ENCODE results near the gene ADAM19. TPM values are rescaled to one million over a fixed set of nuclear protein-coding genes. Genes with fewer than 3 reads are reported as not detected.

Gene ADAM19
- polyA plus RNA-seq, 1 donor from 2014 or later, result 9.9 TPM

DNA sequence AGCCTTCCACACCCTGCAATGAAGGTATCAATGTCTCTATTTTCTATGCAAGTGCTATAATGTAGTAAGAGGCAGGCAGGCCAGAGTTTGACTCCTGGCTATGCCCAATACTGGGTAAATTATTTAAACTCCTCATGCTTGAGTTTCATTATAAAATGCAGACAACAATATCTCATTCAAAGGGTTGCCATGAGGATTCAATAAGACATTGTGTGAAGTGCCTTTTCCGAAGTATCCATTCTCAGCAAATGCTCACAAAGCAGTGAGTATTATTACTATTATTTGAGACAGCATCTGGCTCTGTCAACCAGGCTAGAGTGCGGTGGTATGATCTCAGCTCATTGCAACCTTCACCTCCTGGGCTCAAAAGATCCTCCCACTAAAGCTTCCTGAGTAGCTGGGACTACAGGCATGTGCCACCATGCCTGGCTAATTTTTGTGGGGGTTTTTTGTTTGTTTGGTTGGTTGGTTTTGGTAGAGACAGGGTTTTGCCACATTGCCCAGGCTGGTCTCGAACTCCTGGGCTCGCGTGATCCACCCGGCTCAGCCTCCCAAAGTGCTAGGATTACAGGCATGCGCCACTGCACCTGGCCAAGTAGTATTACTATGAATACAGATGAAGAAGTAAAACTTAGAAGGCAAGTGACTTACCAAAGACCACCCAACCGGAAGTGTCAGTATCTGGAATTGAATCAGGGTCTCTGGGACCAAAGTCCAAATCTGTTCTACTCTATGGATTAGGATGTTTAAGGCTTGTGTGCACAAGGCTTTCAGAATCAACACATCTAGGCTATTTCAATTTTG lies 18.8 kb downstream of the ADAM19 start:
- TF ChIP-seq EZH2 (IDR thresholded peaks at IDR 0.05; ENCODE audit: borderline replicate concordance, insufficient read depth, low read length, poor library complexity, severe bottlenecking), result no peak
- no peak for TF ChIP-seq TAF1 (IDR thresholded peaks at IDR 0.05; ENCODE audit: low read depth)
- Histone ChIP-seq H2AFZ (ENCODE audit: low read depth, low read length) (no peak overlapping the region), H3K9me3 (ENCODE audit: low read length) (no peaks in the 10 kb centered on the region), H4K20me1 (ENCODE audit: insufficient read depth) (no peaks in the 10 kb centered on the region), H3K27me3 (ENCODE audit: insufficient read depth, low read depth, low read length) (no peaks in the 10 kb centered on the region), H3K36me3 (ENCODE audit: insufficient read depth, low read length) (no peaks in the 10 kb centered on the region), H3K27ac (ENCODE audit: low read length) (no peak overlapping the region), H3K4me3 (ENCODE audit: low read length) (no peak overlapping the region), H3K9ac (ENCODE audit: low read length) (no peak overlapping the region), H3K79me2 (replicated peaks; ENCODE audit: insufficient read depth, low read length) (no peaks in the 10 kb centered on the region), H3K4me2 (ENCODE audit: low read length) (no peak overlapping the region), H3K9me2 (ENCODE audit: insufficient read depth, low read length) (no peaks in the 10 kb centered on the region), H3F3A (ENCODE audit: insufficient read depth, low read length, poor library complexity, severe bottlenecking) (no peaks in the 10 kb centered on the region)

DNA sequence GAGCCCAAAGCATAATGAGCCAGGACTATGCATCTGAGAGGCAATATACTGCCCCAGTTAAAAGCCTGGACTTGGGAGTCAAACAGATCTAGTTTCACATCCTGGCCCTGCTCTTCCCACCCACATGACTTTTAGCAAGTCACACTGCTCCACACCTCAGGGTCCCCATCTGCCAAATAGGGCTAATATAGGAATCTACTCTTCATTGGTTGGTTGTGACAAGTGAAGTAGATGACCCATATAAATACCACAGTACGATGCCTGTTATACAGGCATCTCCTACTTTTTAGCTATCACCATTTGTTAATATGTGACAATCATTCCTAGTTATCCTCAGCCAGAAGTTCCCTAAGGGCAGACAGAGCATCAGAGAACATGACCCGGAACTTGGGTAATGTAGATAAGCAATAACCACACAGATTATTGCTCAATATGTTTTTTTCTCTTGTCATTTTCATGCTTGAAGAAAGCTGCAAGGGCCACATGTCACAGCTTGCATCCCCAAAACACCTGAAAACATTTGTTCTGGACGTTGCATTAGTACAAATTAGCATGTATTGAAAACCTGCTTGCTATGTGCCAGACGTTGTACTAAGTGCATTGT lies 20.4 kb downstream of the ADAM19 start:
- Histone ChIP-seq H3K79me2 (replicated peaks; ENCODE audit: insufficient read depth, low read length) (no peaks in the 10 kb centered on the region), H3K4me3 (ENCODE audit: low read length) (no peak overlapping the region), H4K20me1 (ENCODE audit: insufficient read depth) (no peaks in the 10 kb centered on the region), H3K36me3 (ENCODE audit: insufficient read depth, low read length) (no peaks in the 10 kb centered on the region), H2AFZ (ENCODE audit: low read depth, low read length) (no peak overlapping the region), H3F3A (ENCODE audit: insufficient read depth, low read length, poor library complexity, severe bottlenecking) (no peaks in the 10 kb centered on the region), H3K4me2 (ENCODE audit: low read length) (no peak overlapping the region), H3K9ac (ENCODE audit: low read length) (no peak overlapping the region), H3K9me3 (ENCODE audit: low read length) (no peaks in the 10 kb centered on the region), H3K27ac (ENCODE audit: low read length) (no peak overlapping the region), H3K27me3 (ENCODE audit: insufficient read depth, low read depth, low read length) (no peaks in the 10 kb centered on the region), H3K9me2 (ENCODE audit: insufficient read depth, low read length) (no peaks in the 10 kb centered on the region)
- no peak for TF ChIP-seq MXI1 (conservative IDR thresholded peaks at IDR 0.05; ENCODE audit: poor library complexity, severe bottlenecking)
- no peak for TF ChIP-seq RAD21 (conservative IDR thresholded peaks at IDR 0.05)
- TF ChIP-seq, protein P1, sequence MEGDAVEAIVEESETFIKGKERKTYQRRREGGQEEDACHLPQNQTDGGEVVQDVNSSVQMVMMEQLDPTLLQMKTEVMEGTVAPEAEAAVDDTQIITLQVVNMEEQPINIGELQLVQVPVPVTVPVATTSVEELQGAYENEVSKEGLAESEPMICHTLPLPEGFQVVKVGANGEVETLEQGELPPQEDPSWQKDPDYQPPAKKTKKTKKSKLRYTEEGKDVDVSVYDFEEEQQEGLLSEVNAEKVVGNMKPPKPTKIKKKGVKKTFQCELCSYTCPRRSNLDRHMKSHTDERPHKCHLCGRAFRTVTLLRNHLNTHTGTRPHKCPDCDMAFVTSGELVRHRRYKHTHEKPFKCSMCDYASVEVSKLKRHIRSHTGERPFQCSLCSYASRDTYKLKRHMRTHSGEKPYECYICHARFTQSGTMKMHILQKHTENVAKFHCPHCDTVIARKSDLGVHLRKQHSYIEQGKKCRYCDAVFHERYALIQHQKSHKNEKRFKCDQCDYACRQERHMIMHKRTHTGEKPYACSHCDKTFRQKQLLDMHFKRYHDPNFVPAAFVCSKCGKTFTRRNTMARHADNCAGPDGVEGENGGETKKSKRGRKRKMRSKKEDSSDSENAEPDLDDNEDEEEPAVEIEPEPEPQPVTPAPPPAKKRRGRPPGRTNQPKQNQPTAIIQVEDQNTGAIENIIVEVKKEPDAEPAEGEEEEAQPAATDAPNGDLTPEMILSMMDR (IDR thresholded peaks at IDR 0.05; ENCODE audit: poor library complexity, severe bottlenecking), result no peak
- no peak for TF ChIP-seq EP300 (conservative IDR thresholded peaks at IDR 0.05; ENCODE audit: poor library complexity, severe bottlenecking)
- TF ChIP-seq SMC3 (conservative IDR thresholded peaks at IDR 0.05; ENCODE audit: poor library complexity), result no peak
- TF ChIP-seq EZH2 (IDR thresholded peaks at IDR 0.05; ENCODE audit: borderline replicate concordance, insufficient read depth, low read length, poor library complexity, severe bottlenecking), result no peak
- no peak for TF ChIP-seq TAF1 (IDR thresholded peaks at IDR 0.05; ENCODE audit: low read depth)

DNA sequence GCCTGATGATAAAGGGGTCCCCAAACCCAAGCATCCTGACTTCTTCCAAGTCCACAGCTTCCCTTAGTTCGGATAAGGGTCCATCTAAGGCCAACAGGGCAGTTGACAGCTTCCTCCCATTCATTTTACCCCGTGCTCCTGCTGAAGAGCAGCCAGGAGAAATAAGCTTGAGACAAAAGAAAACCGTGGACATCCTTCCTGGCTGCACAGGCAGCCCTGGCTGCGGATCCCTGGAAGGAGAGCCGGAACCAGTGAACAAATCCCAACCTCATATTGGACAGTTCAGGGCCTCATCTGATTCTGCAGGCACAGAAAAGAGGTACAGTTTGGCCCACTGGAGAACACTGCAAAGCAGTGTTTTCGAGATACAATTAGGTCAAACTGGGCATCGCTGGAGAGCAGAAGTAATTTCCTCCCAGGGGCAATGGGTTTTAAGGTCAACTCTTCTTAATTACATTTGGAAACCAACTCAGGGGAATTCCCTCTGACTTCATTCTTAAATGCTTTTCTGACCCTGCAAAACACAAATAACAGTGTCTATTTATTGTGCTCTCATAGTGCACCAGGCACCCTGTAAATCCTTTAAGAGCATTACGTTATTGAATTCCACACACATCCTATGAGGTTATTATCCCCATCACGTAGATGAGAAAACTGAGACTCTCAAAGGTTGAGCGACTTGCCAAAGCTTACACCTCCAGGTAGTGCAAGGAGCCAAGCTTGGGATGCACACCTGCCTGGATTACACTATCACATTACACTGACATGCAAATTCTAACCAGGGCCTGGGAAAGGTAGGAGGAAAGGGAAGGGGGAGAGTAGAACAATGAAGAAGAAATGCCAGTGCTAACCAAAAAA lies 21.2 kb downstream of the ADAM19 start:
- no peaks in the 10 kb centered on the region for H3F3A ChIP-seq (ENCODE audit: insufficient read depth, low read length, poor library complexity, severe bottlenecking)
- H3K4me2 ChIP-seq (ENCODE audit: low read length), result no peak overlapping the region
- H4K20me1 ChIP-seq (ENCODE audit: insufficient read depth), result no peaks in the 10 kb centered on the region
- H3K36me3 ChIP-seq (ENCODE audit: insufficient read depth, low read length), result no peaks in the 10 kb centered on the region
- H3K4me3 ChIP-seq (ENCODE audit: low read length), result no peak overlapping the region
- TF ChIP-seq POLR2AphosphoS5 (IDR thresholded peaks at IDR 0.05) (no peak), MXI1 (conservative IDR thresholded peaks at IDR 0.05; ENCODE audit: poor library complexity, severe bottlenecking) (no peak), TAF1 (IDR thresholded peaks at IDR 0.05; ENCODE audit: low read depth) (no peak), SMC3 (conservative IDR thresholded peaks at IDR 0.05; ENCODE audit: poor library complexity) (no peak), RAD21 (conservative IDR thresholded peaks at IDR 0.05) (no peak), EP300 (conservative IDR thresholded peaks at IDR 0.05; ENCODE audit: poor library complexity, severe bottlenecking) (no peak), EZH2 (IDR thresholded peaks at IDR 0.05; ENCODE audit: borderline replicate concordance, insufficient read depth, low read length, poor library complexity, severe bottlenecking) (no peak)
- TF ChIP-seq, protein P2, sequence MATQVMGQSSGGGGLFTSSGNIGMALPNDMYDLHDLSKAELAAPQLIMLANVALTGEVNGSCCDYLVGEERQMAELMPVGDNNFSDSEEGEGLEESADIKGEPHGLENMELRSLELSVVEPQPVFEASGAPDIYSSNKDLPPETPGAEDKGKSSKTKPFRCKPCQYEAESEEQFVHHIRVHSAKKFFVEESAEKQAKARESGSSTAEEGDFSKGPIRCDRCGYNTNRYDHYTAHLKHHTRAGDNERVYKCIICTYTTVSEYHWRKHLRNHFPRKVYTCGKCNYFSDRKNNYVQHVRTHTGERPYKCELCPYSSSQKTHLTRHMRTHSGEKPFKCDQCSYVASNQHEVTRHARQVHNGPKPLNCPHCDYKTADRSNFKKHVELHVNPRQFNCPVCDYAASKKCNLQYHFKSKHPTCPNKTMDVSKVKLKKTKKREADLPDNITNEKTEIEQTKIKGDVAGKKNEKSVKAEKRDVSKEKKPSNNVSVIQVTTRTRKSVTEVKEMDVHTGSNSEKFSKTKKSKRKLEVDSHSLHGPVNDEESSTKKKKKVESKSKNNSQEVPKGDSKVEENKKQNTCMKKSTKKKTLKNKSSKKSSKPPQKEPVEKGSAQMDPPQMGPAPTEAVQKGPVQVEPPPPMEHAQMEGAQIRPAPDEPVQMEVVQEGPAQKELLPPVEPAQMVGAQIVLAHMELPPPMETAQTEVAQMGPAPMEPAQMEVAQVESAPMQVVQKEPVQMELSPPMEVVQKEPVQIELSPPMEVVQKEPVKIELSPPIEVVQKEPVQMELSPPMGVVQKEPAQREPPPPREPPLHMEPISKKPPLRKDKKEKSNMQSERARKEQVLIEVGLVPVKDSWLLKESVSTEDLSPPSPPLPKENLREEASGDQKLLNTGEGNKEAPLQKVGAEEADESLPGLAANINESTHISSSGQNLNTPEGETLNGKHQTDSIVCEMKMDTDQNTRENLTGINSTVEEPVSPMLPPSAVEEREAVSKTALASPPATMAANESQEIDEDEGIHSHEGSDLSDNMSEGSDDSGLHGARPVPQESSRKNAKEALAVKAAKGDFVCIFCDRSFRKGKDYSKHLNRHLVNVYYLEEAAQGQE (IDR thresholded peaks at IDR 0.05; ENCODE audit: borderline replicate concordance), result no peak
- TF ChIP-seq, protein P1 (IDR thresholded peaks at IDR 0.05; ENCODE audit: poor library complexity, severe bottlenecking), result no peak
- H3K9ac ChIP-seq (ENCODE audit: low read length), result no peak overlapping the region
- H3K9me2 ChIP-seq (ENCODE audit: insufficient read depth, low read length), result no peaks in the 10 kb centered on the region
- no peak overlapping the region for H3K27ac ChIP-seq (ENCODE audit: low read length)
- no peak overlapping the region for H2AFZ ChIP-seq (ENCODE audit: low read depth, low read length)
- no peaks in the 10 kb centered on the region for H3K27me3 ChIP-seq (ENCODE audit: insufficient read depth, low read depth, low read length)
- H3K79me2 ChIP-seq (replicated peaks; ENCODE audit: insufficient read depth, low read length), result no peaks in the 10 kb centered on the region
- H3K9me3 ChIP-seq (ENCODE audit: low read length), result no peaks in the 10 kb centered on the region
